GM23338 (cell line): ENCODE measurements around the gene IDH2. TPM values are rescaled to one million over a fixed set of nuclear protein-coding genes. Genes with fewer than 3 reads are reported as not detected.

Source experiments
- ATAC-seq: fragments of 200-7000 bp; cut with Tn5 transposase; 3 replicates; pipeline ENCODE4 v1.9.1; 2020
- DNase-seq: peaks from one replicate; pipeline ENCODE4 v3.0.0-alpha.2; 2015; ENCODE audit warnings: low spot score
- H2AFZ ChIP-seq: fragments of 200-600 bp; sonication (generic); 2 replicates; pipeline ENCODE4 v1.8.0; 2016; ENCODE audit warnings: antibody characterized with exemption, mild to moderate bottlenecking, moderate library complexity
- H3F3A ChIP-seq: fragments of 200-600 bp; sonication (generic); replicated peaks from 2 replicates; pipeline ENCODE4 v1.8.0; 2017; ENCODE audit warnings: antibody characterized with exemption, mixed run types, low read depth
- H3K27ac ChIP-seq: fragments of 200-600 bp; sonication (generic); 2 replicates; pipeline ENCODE4 v1.6.1; 2016; ENCODE audit warnings: low read depth
- H3K27me3 ChIP-seq: fragments of 200-600 bp; sonication (generic); 2 replicates; pipeline ENCODE4 v1.8.0; 2016; ENCODE audit warnings: mild to moderate bottlenecking, mixed run types, moderate library complexity; ENCODE audit not compliant: insufficient read depth
- H3K36me3 ChIP-seq: fragments of 200-600 bp; sonication (generic); 2 replicates; pipeline ENCODE4 v1.8.0; 2016; ENCODE audit warnings: mild to moderate bottlenecking; ENCODE audit not compliant: insufficient read depth
- H3K4me1 ChIP-seq: fragments of 200-600 bp; sonication (generic); 2 replicates; pipeline ENCODE4 v1.8.0; 2016; ENCODE audit warnings: mild to moderate bottlenecking, moderate library complexity; ENCODE audit not compliant: insufficient read depth
- H3K4me2 ChIP-seq: fragments of 200-600 bp; sonication (generic); 2 replicates; pipeline ENCODE4 v1.7.1; 2017; ENCODE audit warnings: mixed run types
- H3K4me3 ChIP-seq: fragments of 200-600 bp; sonication (generic); 2 replicates; pipeline ENCODE4 v1.6.1; 2016; ENCODE audit warnings: mixed run types
- H3K79me2 ChIP-seq: fragments of 200-600 bp; sonication (generic); replicated peaks from 2 replicates; pipeline ENCODE4 v1.8.0; 2017; ENCODE audit warnings: mild to moderate bottlenecking; ENCODE audit not compliant: insufficient read depth
- H3K9me2 ChIP-seq: fragments of 200-600 bp; sonication (generic); 2 replicates; pipeline ENCODE4 v1.8.0; 2017; ENCODE audit not compliant: insufficient read depth
- H4K20me1 ChIP-seq: fragments of 200-600 bp; sonication (generic); replicated peaks from 2 replicates; pipeline ENCODE4 v1.8.0; 2017; ENCODE audit warnings: mild to moderate bottlenecking; ENCODE audit not compliant: insufficient read depth
- H3K27ac Mint-ChIP-seq: 2 replicates; pipeline ENCODE4 v1.8.0; 2020; ENCODE audit warnings: inconsistent platforms, mild to moderate bottlenecking, moderate library complexity, mixed read lengths
- H3K27me3 Mint-ChIP-seq: 3 replicates; pipeline ENCODE4 v1.8.0; 2022; ENCODE audit warnings: low read depth, mild to moderate bottlenecking, moderate library complexity, mixed read lengths, inconsistent platforms; ENCODE audit not compliant: insufficient read depth, poor library complexity
- H3K36me3 Mint-ChIP-seq: 3 replicates; pipeline ENCODE4 v1.8.0; 2021; ENCODE audit warnings: low read depth, mild to moderate bottlenecking, inconsistent platforms, moderate library complexity, mixed read lengths
- H3K4me1 Mint-ChIP-seq: 3 replicates; pipeline ENCODE4 v1.8.0; 2020; ENCODE audit warnings: mild to moderate bottlenecking, inconsistent platforms, mixed read lengths
- H3K4me3 Mint-ChIP-seq: 3 replicates; pipeline ENCODE4 v1.8.0; 2021; ENCODE audit warnings: moderate library complexity, mild to moderate bottlenecking, inconsistent platforms, mixed read lengths
- H3K9me3 Mint-ChIP-seq: 3 replicates; pipeline ENCODE4 v1.8.0; 2020; ENCODE audit warnings: moderate library complexity, mild to moderate bottlenecking, inconsistent platforms, mixed read lengths
- CREB1 ChIP-seq: fragments of 250-450 bp; sonication (Bioruptor Pico); IDR thresholded peaks from 2 replicates; pipeline ENCODE4 v1.5.0; 2020; ENCODE audit warnings: low read depth, mild to moderate bottlenecking, moderate library complexity
- EZH2 ChIP-seq: fragments of 200-600 bp; sonication (generic); IDR thresholded peaks from one replicate; pipeline ENCODE4 v1.8.0; 2017; ENCODE audit warnings: antibody characterized with exemption, mild to moderate bottlenecking, low read depth; ENCODE audit not compliant: unreplicated experiment
- EZH2phosphoT487 ChIP-seq: fragments of 200-600 bp; sonication (generic); IDR thresholded peaks from one replicate; pipeline ENCODE4 v1.8.1; 2018; ENCODE audit warnings: antibody characterized with exemption; ENCODE audit not compliant: unreplicated experiment
- JUNB ChIP-seq: IDR thresholded peaks from one replicate; pipeline ENCODE4 v1.6.1; 2016; ENCODE audit warnings: antibody characterized with exemption; ENCODE audit not compliant: unreplicated experiment
- NANOG ChIP-seq: IDR thresholded peaks from 2 replicates; pipeline ENCODE4 v1.6.1; 2016; ENCODE audit warnings: antibody characterized with exemption, borderline replicate concordance
- POLR2AphosphoS5 ChIP-seq: IDR thresholded peaks from 2 replicates; pipeline ENCODE4 v1.6.1; 2016; ENCODE audit warnings: antibody characterized with exemption, low read depth
- STAT1 ChIP-seq: IDR thresholded peaks from one replicate; pipeline ENCODE4 v1.6.1; 2016; ENCODE audit warnings: antibody characterized with exemption; ENCODE audit not compliant: unreplicated experiment
- ZNF114 ChIP-seq: fragments of 250-450 bp; sonication (Bioruptor Pico); IDR thresholded peaks from 2 replicates; pipeline ENCODE4 v1.5.0; 2020; ENCODE audit warnings: mild to moderate bottlenecking, moderate library complexity
- ZNF331 ChIP-seq: fragments of 250-450 bp; sonication (Bioruptor Pico); IDR thresholded peaks from 2 replicates; pipeline ENCODE4 v1.5.0; 2020; ENCODE audit warnings: low read depth, mild to moderate bottlenecking, moderate library complexity
- ZNF462 ChIP-seq: fragments of 250-450 bp; sonication (Bioruptor Pico); IDR thresholded peaks from 2 replicates; pipeline ENCODE4 v1.5.0; 2020; ENCODE audit warnings: mild to moderate bottlenecking, moderate library complexity
- polyA plus RNA-seq: library from polyadenylated mRNA; unstranded; fragments of >200 nt; fragmentation: Nextera tagmentation; extraction: Ambion mirVana; gene quantifications from 2 replicates; pipeline ENCODE4 v1.2.1, GENCODE V29; 2016
- total RNA-seq: library from RNA; depleted of rRNA; stranded (reverse); fragments of >200 nt; shearing (Covaris generic); gene quantifications from 2 replicates; pipeline ENCODE4 v1.2.3, GENCODE V29; 2014
- TF ChIP-seq, protein P1 (sequence below): IDR thresholded peaks from 2 replicates; pipeline ENCODE4 v1.6.1; 2016; ENCODE audit warnings: antibody characterized with exemption
- TF ChIP-seq, protein P2 (sequence below): IDR thresholded peaks from one replicate; pipeline ENCODE4 v1.6.1; 2018; ENCODE audit warnings: antibody characterized with exemption; ENCODE audit not compliant: unreplicated experiment
- TF ChIP-seq, protein P3 (sequence below), 2 experiments: fragments of 200-600 bp in 1 of 2; sonication (generic) in 1 of 2; conservative IDR thresholded peaks; 2 replicates each; pipeline versions ENCODE4 v1.5.1 to v1.6.1; 2016 to 2017; ENCODE audit warnings: antibody characterized with exemption in 2 of 2, low read depth in 2 of 2, mild to moderate bottlenecking in 2 of 2, moderate library complexity in 1 of 2

Gene IDH2
- total and polyA plus RNA-seq, 2 experiments from 2014 or later, result 54.9 to 64.0 TPM

DNA sequence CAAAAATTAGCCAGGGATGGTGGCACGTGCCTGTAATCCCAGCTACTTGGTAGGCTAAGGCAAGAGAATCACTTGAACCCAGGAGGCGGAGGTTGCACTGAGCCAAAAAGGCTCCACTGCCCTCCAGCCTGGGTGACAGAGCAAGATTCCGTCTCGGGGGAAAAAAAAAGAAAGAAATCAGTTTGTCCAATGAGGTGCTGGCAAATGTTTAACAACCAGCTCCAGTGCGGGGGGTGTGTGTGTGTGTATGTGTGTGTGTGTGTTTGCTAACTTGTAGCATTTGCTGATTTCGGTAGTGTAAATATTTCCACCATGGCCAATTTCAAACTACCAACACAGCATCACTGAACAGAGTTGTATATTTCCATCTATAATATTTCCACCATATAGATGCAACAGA lies 23.8 kb upstream of the IDH2 start:
- Histone ChIP-seq H3K4me3 (no peak overlapping the region), H3K4me1 (peaks cover 17% of the 10 kb centered on the region), H4K20me1 (no peaks in the 10 kb centered on the region), H2AFZ (peak overlapping the region; percentile 28; the same call in 1 of the 2 replicates), H3K27ac (no peak overlapping the region), H3F3A (no peaks in the 10 kb centered on the region), H3K4me2 (0 out of 2 replicates have a peak overlapping the region, but pooled peaks have one; percentile 19), H3K79me2 (no peaks in the 10 kb centered on the region), H3K27me3 (no peaks in the 10 kb centered on the region), H3K9me2 (no peaks in the 10 kb centered on the region), H3K36me3 (no peaks in the 10 kb centered on the region)
- no peaks in the 10 kb centered on the region; the same call in 2 of the 3 replicates for H3K9me3 Mint-ChIP-seq
- DNase-seq (no peak), ATAC-seq (no peak)
- H3K27ac Mint-ChIP-seq, result no peak overlapping the region
- H3K4me3 Mint-ChIP-seq, result no peak overlapping the region
- no peaks in the 10 kb centered on the region for H3K36me3 Mint-ChIP-seq
- peaks cover 5% of the 10 kb centered on the region for H3K27me3 Mint-ChIP-seq
- peaks cover 20% of the 10 kb centered on the region for H3K4me1 Mint-ChIP-seq
- TF ChIP-seq EZH2, result no peak
- TF ChIP-seq, protein P1, sequence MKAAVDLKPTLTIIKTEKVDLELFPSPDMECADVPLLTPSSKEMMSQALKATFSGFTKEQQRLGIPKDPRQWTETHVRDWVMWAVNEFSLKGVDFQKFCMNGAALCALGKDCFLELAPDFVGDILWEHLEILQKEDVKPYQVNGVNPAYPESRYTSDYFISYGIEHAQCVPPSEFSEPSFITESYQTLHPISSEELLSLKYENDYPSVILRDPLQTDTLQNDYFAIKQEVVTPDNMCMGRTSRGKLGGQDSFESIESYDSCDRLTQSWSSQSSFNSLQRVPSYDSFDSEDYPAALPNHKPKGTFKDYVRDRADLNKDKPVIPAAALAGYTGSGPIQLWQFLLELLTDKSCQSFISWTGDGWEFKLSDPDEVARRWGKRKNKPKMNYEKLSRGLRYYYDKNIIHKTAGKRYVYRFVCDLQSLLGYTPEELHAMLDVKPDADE, result no peak
- no peak for TF ChIP-seq JUNB
- TF ChIP-seq POLR2AphosphoS5, result no peak
- TF ChIP-seq CREB1 (CRISPR knock-in tag), result no peak
- no peak for TF ChIP-seq EZH2phosphoT487
- TF ChIP-seq, protein P2, sequence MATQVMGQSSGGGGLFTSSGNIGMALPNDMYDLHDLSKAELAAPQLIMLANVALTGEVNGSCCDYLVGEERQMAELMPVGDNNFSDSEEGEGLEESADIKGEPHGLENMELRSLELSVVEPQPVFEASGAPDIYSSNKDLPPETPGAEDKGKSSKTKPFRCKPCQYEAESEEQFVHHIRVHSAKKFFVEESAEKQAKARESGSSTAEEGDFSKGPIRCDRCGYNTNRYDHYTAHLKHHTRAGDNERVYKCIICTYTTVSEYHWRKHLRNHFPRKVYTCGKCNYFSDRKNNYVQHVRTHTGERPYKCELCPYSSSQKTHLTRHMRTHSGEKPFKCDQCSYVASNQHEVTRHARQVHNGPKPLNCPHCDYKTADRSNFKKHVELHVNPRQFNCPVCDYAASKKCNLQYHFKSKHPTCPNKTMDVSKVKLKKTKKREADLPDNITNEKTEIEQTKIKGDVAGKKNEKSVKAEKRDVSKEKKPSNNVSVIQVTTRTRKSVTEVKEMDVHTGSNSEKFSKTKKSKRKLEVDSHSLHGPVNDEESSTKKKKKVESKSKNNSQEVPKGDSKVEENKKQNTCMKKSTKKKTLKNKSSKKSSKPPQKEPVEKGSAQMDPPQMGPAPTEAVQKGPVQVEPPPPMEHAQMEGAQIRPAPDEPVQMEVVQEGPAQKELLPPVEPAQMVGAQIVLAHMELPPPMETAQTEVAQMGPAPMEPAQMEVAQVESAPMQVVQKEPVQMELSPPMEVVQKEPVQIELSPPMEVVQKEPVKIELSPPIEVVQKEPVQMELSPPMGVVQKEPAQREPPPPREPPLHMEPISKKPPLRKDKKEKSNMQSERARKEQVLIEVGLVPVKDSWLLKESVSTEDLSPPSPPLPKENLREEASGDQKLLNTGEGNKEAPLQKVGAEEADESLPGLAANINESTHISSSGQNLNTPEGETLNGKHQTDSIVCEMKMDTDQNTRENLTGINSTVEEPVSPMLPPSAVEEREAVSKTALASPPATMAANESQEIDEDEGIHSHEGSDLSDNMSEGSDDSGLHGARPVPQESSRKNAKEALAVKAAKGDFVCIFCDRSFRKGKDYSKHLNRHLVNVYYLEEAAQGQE, result no peak
- TF ChIP-seq ZNF114 (CRISPR knock-in tag), result no peak
- no peak for TF ChIP-seq ZNF462 (CRISPR knock-in tag)
- TF ChIP-seq NANOG, result no peak
- TF ChIP-seq, protein P3, sequence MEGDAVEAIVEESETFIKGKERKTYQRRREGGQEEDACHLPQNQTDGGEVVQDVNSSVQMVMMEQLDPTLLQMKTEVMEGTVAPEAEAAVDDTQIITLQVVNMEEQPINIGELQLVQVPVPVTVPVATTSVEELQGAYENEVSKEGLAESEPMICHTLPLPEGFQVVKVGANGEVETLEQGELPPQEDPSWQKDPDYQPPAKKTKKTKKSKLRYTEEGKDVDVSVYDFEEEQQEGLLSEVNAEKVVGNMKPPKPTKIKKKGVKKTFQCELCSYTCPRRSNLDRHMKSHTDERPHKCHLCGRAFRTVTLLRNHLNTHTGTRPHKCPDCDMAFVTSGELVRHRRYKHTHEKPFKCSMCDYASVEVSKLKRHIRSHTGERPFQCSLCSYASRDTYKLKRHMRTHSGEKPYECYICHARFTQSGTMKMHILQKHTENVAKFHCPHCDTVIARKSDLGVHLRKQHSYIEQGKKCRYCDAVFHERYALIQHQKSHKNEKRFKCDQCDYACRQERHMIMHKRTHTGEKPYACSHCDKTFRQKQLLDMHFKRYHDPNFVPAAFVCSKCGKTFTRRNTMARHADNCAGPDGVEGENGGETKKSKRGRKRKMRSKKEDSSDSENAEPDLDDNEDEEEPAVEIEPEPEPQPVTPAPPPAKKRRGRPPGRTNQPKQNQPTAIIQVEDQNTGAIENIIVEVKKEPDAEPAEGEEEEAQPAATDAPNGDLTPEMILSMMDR (conservative IDR thresholded peaks at IDR 0.05; ENCODE audit: low read depth in 2 of 2), result no peak
- TF ChIP-seq STAT1, result no peak
- no peak for TF ChIP-seq ZNF331 (CRISPR knock-in tag)
